ENCODE results near the gene CRACR2A. TPM values are rescaled to one million over a fixed set of nuclear protein-coding genes. Genes with fewer than 3 reads are reported as not detected.
A peak's percentile ranks its signal among the peaks of the same experiment; 100 is the strongest.

CRACR2A gene
- total and polyA plus RNA-seq, 10 of the 15 experiments (the other 5 are each of a cell fraction or from before 2014, with no cell fraction given) = 2.1 to 18.0 (median 13.2) TPM

DNA sequence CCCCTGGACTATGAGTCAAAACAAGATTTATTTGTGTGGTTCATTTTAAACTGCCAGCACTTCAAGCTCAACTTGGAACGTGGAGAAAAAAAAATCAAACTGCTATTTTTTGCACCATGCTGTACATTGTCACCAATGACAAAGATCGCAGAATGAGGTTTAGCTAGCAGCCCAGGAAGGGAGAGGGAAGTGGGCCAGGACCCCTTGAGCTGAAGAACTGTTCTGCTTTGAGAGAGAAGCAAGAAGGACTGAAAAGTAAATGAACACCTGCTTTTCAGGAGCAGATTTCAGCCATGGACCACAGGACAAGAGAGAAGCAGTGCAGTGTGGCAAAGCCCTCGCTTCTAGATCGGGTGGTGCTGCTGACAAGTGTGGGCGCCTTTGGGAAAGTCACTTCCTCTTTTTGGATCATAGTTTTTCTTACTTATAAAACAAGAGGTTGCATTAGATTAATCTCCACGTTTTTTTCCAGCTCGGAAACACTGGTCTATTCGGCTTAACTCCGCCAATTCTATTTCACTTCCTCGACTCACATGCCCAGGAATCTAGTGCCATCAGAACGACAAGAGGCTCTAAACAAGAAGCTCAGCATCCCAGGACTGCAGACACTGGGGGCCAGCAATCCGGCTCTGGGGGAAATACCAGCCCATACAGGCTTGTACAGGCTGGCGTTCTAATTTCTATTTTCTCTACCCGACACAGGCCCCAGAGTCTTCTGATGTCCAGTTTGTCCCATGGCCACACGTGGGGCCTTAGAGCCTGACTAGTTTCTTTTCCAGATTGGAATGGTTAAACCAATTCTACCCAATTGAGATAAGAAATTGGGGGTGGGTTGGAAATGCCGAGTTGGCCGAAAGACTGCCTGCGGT, 129.9 kb downstream of the CRACR2A start:
- H3K9me3 ChIP-seq (replicated peaks; ENCODE audit: control insufficient read depth, insufficient read depth, low read length) = no peaks in the 10 kb centered on the region
- POLR2A ChIA-PET = no interaction called here
- H2AFZ ChIP-seq (ENCODE audit: control insufficient read depth, low read depth, low read length) = no peak overlapping the region
- no TSS peak for BruUV-seq (replicated peaks)
- no peak for DNase-seq (ENCODE audit: low read depth, low spot score)
- peak overlapping the region; percentile 24; the same call in 1 of the 2 replicates for H3K27ac ChIP-seq (ENCODE audit: control insufficient read depth, insufficient read depth)
- no peaks in the 10 kb centered on the region; a peak in 1 of 4 replicates for H3K36me3 ChIP-seq (ENCODE audit: control insufficient read depth in 2 of 2, insufficient read depth in 2 of 2, low read length in 1 of 2)
- RAD21 ChIA-PET (ENCODE audit: unreplicated experiment) = interaction anchor here (1.2 kb wide), 1 partner anchor 130 kb away, joined by 3 read pairs; the partner anchor contains the start of gene CRACR2A
- peak overlapping the region; percentile 47; the same call in 1 of the 2 replicates for H3K4me2 ChIP-seq (ENCODE audit: control insufficient read depth, insufficient read depth)
- H4K20me1 ChIP-seq (ENCODE audit: control insufficient read depth, insufficient read depth) = no peaks in the 10 kb centered on the region
- no peak overlapping the region for H3K9ac ChIP-seq (ENCODE audit: control insufficient read depth, insufficient read depth, low read length)
- TF ChIP-seq FOXK2 (IDR thresholded peaks at IDR 0.05) (no peak), NFIC (IDR thresholded peaks at IDR 0.05; ENCODE audit: low read depth, low read length) (peak; percentile 60; the same call in 1 of the 2 replicates), ZBTB40 (IDR thresholded peaks at IDR 0.05; ENCODE audit: borderline replicate concordance) (no peak), SP1 (IDR thresholded peaks at IDR 0.05; ENCODE audit: low read depth, low read length) (no peak), ZBED1 (IDR thresholded peaks at IDR 0.05; ENCODE audit: borderline replicate concordance) (no peak), EED (IDR thresholded peaks at IDR 0.05; ENCODE audit: low read depth) (peak; percentile 19; the same call in 1 of the 2 replicates), HCFC1 (IDR thresholded peaks at IDR 0.05; ENCODE audit: low read length) (no peak), RUNX3 (IDR thresholded peaks at IDR 0.05; ENCODE audit: low read length) (peak; percentile 32; the same call in 1 of the 2 replicates), SPI1 (IDR thresholded peaks at IDR 0.05; ENCODE audit: borderline replicate concordance, insufficient read depth, low read depth, low read length) (peak; percentile 98), MXI1 (IDR thresholded peaks at IDR 0.05; ENCODE audit: low read depth, low read length) (no peak), IKZF1 (conservative IDR thresholded peaks at IDR 0.05) (0 out of 2 replicates have a peak, but pooled peaks have one; percentile 22), POU2F2 (IDR thresholded peaks at IDR 0.05; ENCODE audit: borderline replicate concordance, low read depth, low read length) (no peak)
- no peaks in the 10 kb centered on the region for H3K27me3 ChIP-seq (replicated peaks in 1 of 2; ENCODE audit: control insufficient read depth in 2 of 2, insufficient read depth in 2 of 2, low read length in 1 of 2)
- CTCF ChIA-PET = interaction anchor here (0.7 to 1.5 kb wide), 3 partner anchors 35 to 323 kb away, joined by 3 to 5 read pairs (median 3); no protein-coding TSS in a partner anchor
- H3K79me2 ChIP-seq (ENCODE audit: control insufficient read depth, insufficient read depth, low read length) = no peaks in the 10 kb centered on the region
- peak; percentile 44 for FAIRE-seq
- peaks cover 11% of the 10 kb centered on the region for H3K4me1 ChIP-seq (ENCODE audit: control insufficient read depth, insufficient read depth, low read length)
- ATAC-seq = peak; percentile 78
- intact Hi-C loops (cut with micrococcal nuclease; ENCODE audit: unreplicated experiment) = no loop called here
- SMC1A ChIA-PET (ENCODE audit: uncharacterized antibody, unreplicated experiment) = interaction anchor here (0.7 to 2.0 kb wide), 4 partner anchors 9 to 18 kb away, joined by 3 to 7 read pairs (median 4); no protein-coding TSS in a partner anchor
- in situ Hi-C loops (cut with MboI) = no loop called here
- no peak overlapping the region for H3K4me3 ChIP-seq
- 61% methylated on average over 18 of the region's 18 CpGs for WGBS (ENCODE audit: insufficient coverage, insufficient replicate concordance, low lambda C conversion rate, missing lambda C conversion rate)

All from GM12878 (cell line).